ENCODE data around the gene DLGAP1. TPM values are rescaled to one million over a fixed set of nuclear protein-coding genes. Genes with fewer than 3 reads are reported as not detected.

The DLGAP1 gene
- polyA plus RNA-seq, 1 of the 3 experiments (the other 2 are of a cell fraction): not detected

- TF ChIP-seq USF1 (IDR thresholded peaks at IDR 0.05; ENCODE audit: borderline replicate concordance, low read depth): no peak
- TF ChIP-seq IRF3 (IDR thresholded peaks at IDR 0.05; ENCODE audit: low read depth, low read length): no peak
These were observed 830.0 kb downstream of the DLGAP1 start (continued) for GRCh38 chr18:3624935-3625741.

- Histone ChIP-seq H4K20me1 (ENCODE audit: insufficient read depth) (no peaks in the 10 kb centered on the region), H3K79me2 (ENCODE audit: insufficient read depth) (no peaks in the 10 kb centered on the region), H3K4me3 (ENCODE audit: low read depth in 2 of 2, low read length in 1 of 2) (peak overlapping the region; percentile 15 to 53; a peak in 3 of 4 replicates), H3K36me3 (replicated peaks in 1 of 2; ENCODE audit: control insufficient read depth in 1 of 2, insufficient read depth in 2 of 2, low read length in 1 of 2) (no peaks in the 10 kb centered on the region), H3K4me2 (peak overlapping the region; percentile 74), H3K9me2 (no peaks in the 10 kb centered on the region), H3K9ac (peak overlapping the region; percentile 99), H2AFZ (ENCODE audit: low read depth) (no peak overlapping the region), H3K27ac (ENCODE audit: low read depth in 2 of 2, low read length in 1 of 2) (peak overlapping the region; percentile 89 to 100), H3K27me3 (ENCODE audit: insufficient read depth) (no peaks in the 10 kb centered on the region), H3K4me1 (ENCODE audit: control insufficient read depth in 1 of 2, insufficient read depth in 2 of 2, low read depth in 1 of 2, low read length in 1 of 2) (peaks cover 22 to 40% of the 10 kb centered on the region in 2 experiments), H3F3A (replicated peaks; ENCODE audit: insufficient read depth) (peaks cover 42% of the 10 kb centered on the region), H3K9me3 (no peaks in the 10 kb centered on the region)
- 15% methylated on average over 2 of the region's 2 CpGs for WGBS (ENCODE audit: low lambda C conversion rate)
- ChIA-PET CTCF (interaction anchor here (1.4 to 4.0 kb wide), 2 partner anchors 41 to 326 kb away, joined by 3 to 24 read pairs; no protein-coding TSS in a partner anchor), POLR2A (no interaction called here)
- no peak for DNase-seq
- TF ChIP-seq EP300 (IDR thresholded peaks at IDR 0.05; ENCODE audit: borderline replicate concordance in 1 of 2, low read depth in 1 of 2, low read length in 1 of 2) (no peak), TCF12 (IDR thresholded peaks at IDR 0.05) (no peak), POLR2AphosphoS5 (IDR thresholded peaks at IDR 0.05; ENCODE audit: low read depth, low read length) (no peak), REST (IDR thresholded peaks at IDR 0.05; ENCODE audit: low read depth, low read length) (no peak), USF2 (IDR thresholded peaks at IDR 0.05; ENCODE audit: borderline replicate concordance, low read depth, low read length) (no peak), CHD2 (IDR thresholded peaks at IDR 0.05; ENCODE audit: low read length, partially characterized antibody) (no peak), MXI1 (IDR thresholded peaks at IDR 0.05; ENCODE audit: low read depth, low read length) (no peak), RXRA (IDR thresholded peaks at IDR 0.05; ENCODE audit: borderline replicate concordance, low read depth) (no peak), FOXJ3 (CRISPR knock-in tag; IDR thresholded peaks at IDR 0.05) (no peak)
These were observed 830.6 kb downstream of the DLGAP1 start for GRCh38 chr18:3624546-3624934.
